B cell (primary cell): ENCODE data around the gene CCL22. TPM values are rescaled to one million over a fixed set of nuclear protein-coding genes. Genes with fewer than 3 reads are reported as not detected.

Source experiments
- ATAC-seq: fragments of 200-7000 bp; cut with Tn5 transposase; one replicate; pipeline ENCODE4 v1.10.0; 2021; ENCODE audit warnings: low read depth, mild to moderate bottlenecking, moderate number of reproducible peaks, moderate library complexity
- CTCF ChIA-PET: fragments of 350-600 bp; sonication (Branson Sonifier 250); formaldehyde crosslinking; loops from one replicate; lab custom pipeline; 2021; ENCODE audit warnings: antibody characterized with exemption, inconsistent platforms; lab: Charles Lee
- POLR2A ChIA-PET: fragments of 350-600 bp; sonication (Branson Sonifier 250); formaldehyde crosslinking; loops from one replicate; lab custom pipeline; 2021; ENCODE audit warnings: antibody characterized with exemption; lab: Charles Lee
- DNase-seq: peaks from one replicate; pipeline ENCODE4 v3.0.0; 2013
- H2AFZ ChIP-seq: 2 replicates; pipeline ENCODE4 v1.6.1; 2012; ENCODE audit warnings: mild to moderate bottlenecking, low read depth, low read length; ENCODE audit not compliant: insufficient read depth, poor library complexity, severe bottlenecking
- H3K27ac ChIP-seq, 2 donors: 1 replicate in 1 of 2; 2 replicates in 1 of 2; pipeline ENCODE4 v1.5.1; 2012 to 2013; ENCODE audit warnings: low read length in 2 of 2, mild to moderate bottlenecking in 2 of 2, moderate library complexity in 1 of 2
- H3K27me3 ChIP-seq, 4 experiments: fragments of 200-600 bp in 1 of 4; sonication (generic) in 1 of 4; replicated peaks in 1 of 4; 1 replicate in 2 of 4; 2 replicates in 2 of 4; pipeline versions ENCODE4 v1.6.1 to v1.7.0; 2013 to 2016; ENCODE audit warnings: low read length in 3 of 4, mild to moderate bottlenecking in 2 of 4, mixed read lengths in 1 of 4, moderate library complexity in 1 of 4; ENCODE audit not compliant: insufficient read depth in 4 of 4, control insufficient read depth in 3 of 4; ENCODE audit errors: control extremely low read depth in 1 of 4
- H3K36me3 ChIP-seq, 2 experiments: replicated peaks in 1 of 2; 1 replicate in 1 of 2; 2 replicates in 1 of 2; pipeline versions ENCODE4 v1.6.1 to v1.7.1; 2013; ENCODE audit warnings: low read length in 1 of 2; ENCODE audit not compliant: insufficient read depth in 2 of 2, control insufficient read depth in 1 of 2; ENCODE audit errors: control extremely low read depth in 1 of 2, extremely low read depth in 1 of 2
- H3K4me1 ChIP-seq, 2 donors: fragments of 200-600 bp in 1 of 2; sonication (generic) in 1 of 2; 1 replicate in 1 of 2; 2 replicates in 1 of 2; pipeline versions ENCODE4 v1.5.1 to v1.6.1; 2013 to 2017; ENCODE audit warnings: low read length in 2 of 2; ENCODE audit not compliant: control insufficient read depth in 2 of 2, insufficient read depth in 2 of 2
- H3K4me2 ChIP-seq: replicated peaks from 2 replicates; pipeline ENCODE3; 2012; ENCODE audit warnings: mild to moderate bottlenecking, low read depth, low read length; ENCODE audit not compliant: poor library complexity, severe bottlenecking
- H3K4me3 ChIP-seq, 5 experiments: fragments of 200-600 bp in 1 of 5; sonication (generic) in 1 of 5; 1 replicate in 3 of 5; 2 replicates in 2 of 5; pipeline versions ENCODE4 v1.5.1 to v1.7.0; 2011 to 2016; ENCODE audit warnings: low read length in 4 of 5, mild to moderate bottlenecking in 4 of 5, low read depth in 2 of 5, control low read depth in 1 of 5, moderate library complexity in 1 of 5; ENCODE audit not compliant: insufficient read depth in 1 of 5; ENCODE audit errors: control extremely low read depth in 1 of 5, extremely low read depth in 1 of 5
- H3K79me2 ChIP-seq: fragments of 200-600 bp; sonication (generic); one replicate; pipeline ENCODE4 v1.6.0; 2016; ENCODE audit warnings: low read length; ENCODE audit not compliant: control insufficient read depth, insufficient read depth
- H3K9ac ChIP-seq: fragments of 200-600 bp; sonication (generic); 2 replicates; pipeline ENCODE4 v1.6.1; 2017; ENCODE audit warnings: mild to moderate bottlenecking, low read length, moderate library complexity
- H3K9me3 ChIP-seq, 3 donors: one replicate each; pipeline versions ENCODE4 v1.6.1 to v1.7.1; 2013; ENCODE audit warnings: low read length in 2 of 3; ENCODE audit not compliant: control insufficient read depth in 2 of 3, insufficient read depth in 1 of 3; ENCODE audit errors: control extremely low read depth in 1 of 3
- H4K20me1 ChIP-seq: 2 replicates; pipeline ENCODE4 v1.6.0; 2012; ENCODE audit warnings: mild to moderate bottlenecking, low read length; ENCODE audit not compliant: insufficient read depth, control insufficient read depth, poor library complexity, severe bottlenecking
- H3K27ac Mint-ChIP-seq: one replicate; pipeline ENCODE4 v1.8.0; 2021; ENCODE audit warnings: mixed read lengths
- H3K27me3 Mint-ChIP-seq: one replicate; pipeline ENCODE4 v1.8.0; 2021; ENCODE audit warnings: mixed read lengths
- H3K4me1 Mint-ChIP-seq: one replicate; pipeline ENCODE4 v1.8.0; 2021; ENCODE audit warnings: mixed read lengths
- H3K4me3 Mint-ChIP-seq: one replicate; pipeline ENCODE4 v1.8.0; 2021; ENCODE audit warnings: mixed read lengths
- H3K9me3 Mint-ChIP-seq: one replicate; pipeline ENCODE4 v1.8.0; 2022; ENCODE audit warnings: mixed read lengths; ENCODE audit not compliant: insufficient read depth
- EZH2 ChIP-seq: IDR thresholded peaks from 2 replicates; pipeline ENCODE4 v1.6.1; 2012; ENCODE audit warnings: borderline replicate concordance, low read depth, mild to moderate bottlenecking, moderate library complexity, low read length; ENCODE audit not compliant: insufficient read depth, poor library complexity, severe bottlenecking
- WGBS: methylation state at CpG from one replicate; pipeline ENCODE4 v1.1.5; 2013; ENCODE audit warnings: missing lambda C conversion rate; ENCODE audit not compliant: insufficient coverage; 5-methylcytosine and 5-hydroxymethylcytosine counted together
- intact Hi-C: fragments of 100-400 bp; cut with micrococcal nuclease; formaldehyde crosslinking; loops from one replicate; pipeline ENCODE4 v1.10.0; 2022
- polyA plus RNA-seq: library from polyadenylated mRNA; depleted of rRNA; stranded (reverse); fragments of >200 nt; gene quantifications from 2 replicates; pipeline ENCODE4 v1.2.3, GENCODE V29; 2012
- total RNA-seq, 2 donors: library from RNA; stranded (reverse); fragments of 120-200 nt in 1 of 2; gene quantifications; 1 replicate in 1 of 2; 2 replicates in 1 of 2; pipeline versions ENCODE4 v1.2.3 to v1.2.4, GENCODE V29; 2013 to 2022
- TF ChIP-seq, protein P1 (sequence below): fragments of 200-600 bp; IDR thresholded peaks from one replicate; pipeline ENCODE4 v1.8.0; 2022; ENCODE audit warnings: antibody characterized with exemption, mild to moderate bottlenecking

The CCL22 gene
- total and polyA plus RNA-seq, 2 donors (not counting 1 experiment from before 2014, with no cell fraction given): 0.04 to 91.5 TPM

DNA sequence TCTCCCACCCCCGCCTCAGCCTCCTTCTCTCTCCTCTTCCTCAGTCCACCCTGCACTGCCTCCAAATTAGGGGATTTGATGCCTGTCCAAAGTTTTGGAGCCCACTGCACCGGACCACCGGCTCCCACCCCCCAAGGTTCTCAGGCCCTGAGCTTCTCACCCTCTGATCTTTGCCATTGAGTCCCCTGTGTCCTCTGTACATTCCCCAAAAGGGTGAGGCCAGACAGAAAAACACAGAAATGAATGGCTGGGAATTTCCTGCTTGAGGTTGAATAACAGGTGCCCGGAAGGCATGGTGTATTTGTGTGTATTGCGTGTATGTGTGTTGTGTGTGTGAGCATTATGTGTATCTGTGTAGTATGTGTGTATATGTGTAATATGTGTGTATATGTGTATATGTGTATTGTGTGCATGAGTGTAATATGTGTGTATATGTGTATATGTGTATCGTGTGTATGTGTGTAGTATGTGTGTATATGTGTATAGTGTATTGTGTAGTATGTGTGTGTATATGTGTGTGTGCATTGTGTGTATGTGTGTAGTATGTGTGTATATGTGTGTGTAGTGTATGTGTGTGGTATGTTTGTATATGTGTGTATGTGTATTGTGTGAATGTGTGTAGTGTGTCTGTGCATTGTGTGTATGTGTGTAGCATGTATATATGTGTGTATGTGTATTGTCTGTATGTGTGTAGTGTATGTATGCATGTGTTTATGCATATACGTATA, 29.9 kb downstream of the CCL22 start:
- TF ChIP-seq EZH2: no peak
- TF ChIP-seq, protein P1, sequence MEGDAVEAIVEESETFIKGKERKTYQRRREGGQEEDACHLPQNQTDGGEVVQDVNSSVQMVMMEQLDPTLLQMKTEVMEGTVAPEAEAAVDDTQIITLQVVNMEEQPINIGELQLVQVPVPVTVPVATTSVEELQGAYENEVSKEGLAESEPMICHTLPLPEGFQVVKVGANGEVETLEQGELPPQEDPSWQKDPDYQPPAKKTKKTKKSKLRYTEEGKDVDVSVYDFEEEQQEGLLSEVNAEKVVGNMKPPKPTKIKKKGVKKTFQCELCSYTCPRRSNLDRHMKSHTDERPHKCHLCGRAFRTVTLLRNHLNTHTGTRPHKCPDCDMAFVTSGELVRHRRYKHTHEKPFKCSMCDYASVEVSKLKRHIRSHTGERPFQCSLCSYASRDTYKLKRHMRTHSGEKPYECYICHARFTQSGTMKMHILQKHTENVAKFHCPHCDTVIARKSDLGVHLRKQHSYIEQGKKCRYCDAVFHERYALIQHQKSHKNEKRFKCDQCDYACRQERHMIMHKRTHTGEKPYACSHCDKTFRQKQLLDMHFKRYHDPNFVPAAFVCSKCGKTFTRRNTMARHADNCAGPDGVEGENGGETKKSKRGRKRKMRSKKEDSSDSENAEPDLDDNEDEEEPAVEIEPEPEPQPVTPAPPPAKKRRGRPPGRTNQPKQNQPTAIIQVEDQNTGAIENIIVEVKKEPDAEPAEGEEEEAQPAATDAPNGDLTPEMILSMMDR: no peak
- H3K4me3 Mint-ChIP-seq: peak overlapping the region; percentile 30
- no peaks in the 10 kb centered on the region for H3K79me2 ChIP-seq
- no peaks in the 10 kb centered on the region for H3K9me3 Mint-ChIP-seq
- intact Hi-C loops: no loop called here
- H3K4me3 ChIP-seq: no peak overlapping the region
- no peak overlapping the region for H3K4me2 ChIP-seq
- peaks cover 0 to 4% (median 0%) of the 10 kb centered on the region in 3 donors for H3K9me3 ChIP-seq
- WGBS: 67% methylated on average over 7 of the region's 7 CpGs
- no peaks in the 10 kb centered on the region for H3K27me3 ChIP-seq
- H3K4me1 Mint-ChIP-seq: peaks cover 45% of the 10 kb centered on the region
- DNase-seq (no peak), ATAC-seq (no peak)
- no peaks in the 10 kb centered on the region for H3K36me3 ChIP-seq
- H3K9ac ChIP-seq: no peak overlapping the region
- H3K4me1 ChIP-seq: peaks cover 21 to 38% of the 10 kb centered on the region in 2 donors
- no peak overlapping the region for H2AFZ ChIP-seq
- no peaks in the 10 kb centered on the region for H4K20me1 ChIP-seq
- CTCF ChIA-PET: no interaction called here
- peak overlapping the region; percentile 57 for H3K27ac Mint-ChIP-seq
- H3K27me3 Mint-ChIP-seq: no peaks in the 10 kb centered on the region
- H3K27ac ChIP-seq: no peak overlapping the region
- POLR2A ChIA-PET: interaction anchor here (0.9 kb wide), 1 partner anchor 13 kb away, joined by 3 read pairs; no protein-coding TSS in a partner anchor

DNA sequence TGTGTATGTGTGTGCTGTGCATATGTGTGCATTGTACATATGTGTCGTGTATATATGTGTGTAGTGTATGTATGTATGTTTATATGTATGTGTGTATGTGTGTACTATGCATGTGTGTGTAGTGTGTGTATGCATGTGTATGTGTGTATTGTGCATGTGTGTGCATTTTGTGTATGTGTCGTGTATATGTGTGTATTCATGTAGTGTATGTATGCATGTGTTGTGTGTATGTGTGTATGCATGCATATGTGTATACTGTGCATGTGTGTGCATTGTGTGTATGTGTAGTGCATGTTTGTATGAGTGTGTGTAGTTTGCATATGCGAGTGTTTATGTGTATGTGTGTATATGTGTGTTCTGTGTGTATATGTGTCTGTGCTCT, 30.5 kb downstream of the CCL22 start:
- H3K4me1 ChIP-seq: peaks cover 16 to 32% of the 10 kb centered on the region in 2 donors
- peaks cover 39% of the 10 kb centered on the region for H3K4me1 Mint-ChIP-seq
- no peaks in the 10 kb centered on the region for H3K79me2 ChIP-seq
- DNase-seq (no peak), ATAC-seq (no peak)
- TF ChIP-seq EZH2: no peak
- TF ChIP-seq, protein P1: no peak
- no peaks in the 10 kb centered on the region for H4K20me1 ChIP-seq
- no peak overlapping the region for H2AFZ ChIP-seq
- no peaks in the 10 kb centered on the region for H3K36me3 ChIP-seq
- no peak overlapping the region for H3K27ac ChIP-seq
- no peak overlapping the region for H3K27ac Mint-ChIP-seq
- ChIA-PET CTCF (no interaction called here), POLR2A (no interaction called here)
- H3K4me3 Mint-ChIP-seq: no peak overlapping the region
- no peak overlapping the region for H3K4me2 ChIP-seq
- peaks cover 0 to 4% (median 0%) of the 10 kb centered on the region in 3 donors for H3K9me3 ChIP-seq
- H3K4me3 ChIP-seq: no peak overlapping the region
- no peak overlapping the region for H3K9ac ChIP-seq
- intact Hi-C loops: no loop called here
- no peaks in the 10 kb centered on the region for H3K27me3 Mint-ChIP-seq
- 96% methylated on average over 3 of the region's 3 CpGs for WGBS
- H3K27me3 ChIP-seq: no peaks in the 10 kb centered on the region
- no peaks in the 10 kb centered on the region for H3K9me3 Mint-ChIP-seq
